NCI-H1105 treated with DMSO at 0.1 percent for 48 hours (cell line): ENCODE data around the gene TANC1.
"Not testable (repeated sequence)": the region's sequence is repeated elsewhere in the genome, so short reads cannot be mapped to it uniquely, and the experiment has no call there.

Experiments used
- DNase-seq: peaks from one replicate; lab custom pipeline; 2025; lab: John Stamatoyannopoulos, UW

TANC1 gene

DNA sequence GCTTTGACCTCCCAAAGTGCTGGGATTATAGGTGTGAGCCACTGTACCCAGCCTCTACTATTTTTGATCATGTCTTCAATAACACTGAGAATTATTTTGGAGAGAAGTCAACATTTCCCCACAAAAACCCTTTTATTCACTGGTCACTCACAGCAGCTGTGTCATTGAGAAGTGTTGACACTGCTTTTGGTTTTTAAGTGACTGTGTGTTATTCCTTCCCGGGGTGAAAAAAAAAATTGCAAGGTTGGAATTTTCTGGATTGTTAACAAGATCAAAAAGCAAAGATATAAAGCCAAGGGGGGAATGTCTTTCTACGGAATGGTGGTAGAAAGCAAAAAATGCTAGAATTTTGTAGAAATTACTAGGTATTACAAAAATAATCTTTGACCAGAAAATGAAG, 61.5 kb downstream of the TANC1 start:
- DNase-seq, result no peak

DNA sequence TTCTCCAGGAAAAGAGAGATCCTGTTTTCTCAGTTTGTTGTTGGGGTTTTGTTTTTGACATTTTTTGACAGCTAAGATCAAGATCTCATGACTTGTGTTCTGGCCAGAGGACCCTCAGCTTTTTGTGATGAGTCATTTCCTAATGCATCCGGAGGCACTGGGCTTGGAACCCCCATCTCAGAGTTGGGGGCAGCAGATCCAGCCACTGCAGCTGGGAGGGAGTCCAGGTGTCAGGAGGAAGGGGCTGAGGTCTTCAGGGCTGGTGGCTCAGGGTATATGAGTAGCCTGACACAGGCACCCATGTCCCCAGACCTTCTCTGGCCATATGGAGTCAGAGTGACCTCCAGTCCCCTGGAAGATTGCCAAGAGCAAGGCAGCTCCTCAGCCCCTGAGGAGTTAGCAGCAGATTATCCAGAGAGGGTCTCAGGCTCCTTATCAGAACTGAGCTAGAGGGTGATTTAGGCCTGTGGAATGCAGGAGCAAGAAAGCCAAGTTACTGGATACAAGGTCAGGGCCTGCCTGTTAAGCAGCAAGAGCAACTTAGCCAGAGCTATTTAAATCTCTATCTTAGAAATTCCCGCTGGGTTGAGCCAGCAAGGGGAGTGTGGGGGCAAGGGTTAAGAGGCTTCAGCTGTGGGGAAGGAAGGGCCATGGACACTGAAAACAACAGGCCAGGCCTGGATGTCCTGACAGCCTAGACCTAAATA, 62.4 kb downstream of the TANC1 start:
- DNase-seq, result no peak

DNA sequence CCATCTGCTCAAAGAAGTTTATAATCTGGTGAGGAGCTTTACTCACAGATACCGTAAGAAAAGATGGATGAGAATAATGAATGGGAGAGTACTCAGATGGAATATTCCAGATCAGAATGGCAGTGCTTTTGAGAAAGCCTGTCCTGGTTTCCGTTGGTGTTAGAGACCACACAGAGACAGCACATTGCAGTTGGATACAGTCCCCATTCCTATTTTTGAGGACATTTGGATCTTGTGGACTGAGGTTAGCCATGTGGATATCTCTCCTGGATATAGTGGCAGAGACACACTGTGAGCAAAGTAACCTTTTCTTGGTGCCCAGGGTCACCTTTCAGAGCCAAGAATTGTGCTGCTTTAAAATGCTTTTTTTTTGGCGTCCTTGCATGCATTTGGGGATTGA, 63.7 kb downstream of the TANC1 start:
- DNase-seq, result no peak

DNA sequence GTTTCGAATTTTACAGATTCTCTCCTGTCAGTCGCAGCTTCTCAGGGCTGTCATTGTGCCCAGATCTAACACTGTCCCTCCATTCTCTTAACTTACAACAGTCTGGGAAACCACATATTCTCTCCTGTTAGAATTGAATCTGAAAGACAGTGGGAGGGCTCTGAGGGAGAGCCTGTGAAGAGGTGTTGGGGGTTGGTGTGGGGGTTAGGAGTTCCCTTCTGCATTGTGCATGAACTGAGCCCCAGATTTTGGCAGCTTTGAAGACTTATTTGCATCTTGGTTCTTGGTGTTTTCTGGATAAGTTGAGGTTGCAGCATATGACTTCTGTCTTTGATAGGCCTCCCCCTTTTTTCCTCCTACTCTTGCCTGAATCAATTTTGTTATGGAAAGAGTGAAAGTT, 64.1 kb downstream of the TANC1 start:
- DNase-seq, result no peak

DNA sequence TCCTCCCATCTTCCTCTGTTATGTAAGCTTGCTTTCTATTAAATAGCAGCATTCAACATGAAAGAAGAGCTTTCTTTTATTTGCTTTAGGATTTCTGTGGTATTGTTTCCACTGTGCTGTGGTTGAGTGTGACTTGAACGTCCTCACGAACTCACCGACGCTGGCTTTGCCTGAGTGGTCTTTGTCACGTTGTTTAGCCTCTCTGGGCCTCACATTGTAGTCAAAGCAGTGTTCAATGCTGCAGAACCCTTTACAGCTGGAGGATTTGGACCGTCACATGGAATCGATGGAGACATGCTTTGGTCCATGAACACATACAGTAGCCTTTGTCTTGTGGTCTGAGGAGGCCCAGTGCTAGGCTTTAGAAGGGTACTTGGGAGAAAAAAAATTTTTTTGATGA, 66.3 kb downstream of the TANC1 start:
- DNase-seq, result no peak

DNA sequence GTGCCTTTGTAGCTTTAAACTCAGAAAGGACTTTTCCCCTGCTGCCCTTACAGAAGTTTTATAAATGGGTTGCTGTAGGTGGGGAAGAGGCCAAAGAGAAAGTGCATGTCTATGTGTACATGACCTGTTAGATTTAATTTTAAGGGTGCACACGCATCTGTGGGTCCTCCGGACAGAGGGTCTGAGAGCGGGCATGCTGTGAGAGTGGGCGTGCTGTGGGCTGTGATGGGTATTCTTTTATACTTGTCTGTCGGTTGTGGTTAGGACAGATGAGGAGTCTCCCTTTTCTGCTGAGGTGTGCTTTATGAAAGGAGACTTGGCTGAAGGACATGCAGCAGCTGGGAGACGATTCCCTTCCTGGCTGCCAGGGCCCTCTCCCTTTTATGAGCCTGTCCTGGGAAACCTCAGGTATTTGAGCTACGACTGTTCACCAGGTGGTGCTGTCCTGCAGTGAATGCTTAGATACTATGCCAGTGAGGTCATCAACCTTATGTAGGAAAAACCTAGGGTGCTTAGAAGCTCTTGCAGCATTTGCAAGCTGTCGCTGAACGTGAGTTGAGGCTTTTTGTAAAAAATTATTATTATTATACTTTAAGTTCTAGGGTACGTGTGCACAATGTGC, 67.5 kb downstream of the TANC1 start:
- DNase-seq, result no peak

DNA sequence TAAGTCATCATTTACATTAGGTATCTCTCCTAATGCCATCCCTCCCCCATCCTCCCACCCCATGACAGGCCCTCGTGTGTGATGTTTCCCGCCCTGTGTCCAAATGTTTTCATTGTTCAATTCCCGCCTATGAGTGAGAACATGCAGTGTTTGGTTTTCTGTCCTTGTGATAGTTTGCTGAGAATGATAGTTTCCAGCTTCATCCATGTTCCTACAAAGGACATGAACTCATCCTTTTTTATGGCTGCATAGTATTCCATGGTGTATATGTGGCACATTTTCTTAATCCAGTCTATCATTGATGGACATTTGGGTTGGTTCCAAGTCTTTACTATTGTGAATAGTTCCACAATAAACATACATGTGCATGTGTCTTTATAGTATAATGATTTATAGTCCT, 68.0 kb downstream of the TANC1 start:
- DNase-seq, result not testable (repeated sequence)

DNA sequence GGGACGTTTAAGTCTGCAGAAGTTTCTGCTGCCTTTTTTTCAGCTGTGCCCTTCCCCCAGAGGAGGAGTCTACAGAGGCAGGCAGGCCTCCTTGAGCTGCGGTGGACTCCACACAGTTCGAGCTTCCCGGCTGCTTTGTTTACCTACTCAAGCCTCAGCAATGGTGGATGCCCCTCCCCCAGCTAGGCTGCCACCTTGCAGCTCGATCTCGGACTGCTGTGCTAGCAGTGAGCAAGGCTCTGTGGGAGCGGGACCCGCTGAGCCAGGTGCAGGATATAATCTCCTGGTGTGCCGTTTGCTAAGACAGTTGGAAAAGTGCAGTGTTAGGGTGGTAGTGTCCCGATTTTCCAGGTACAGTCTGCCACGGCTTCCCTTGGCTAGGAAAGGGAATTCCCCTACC, 72.9 kb downstream of the TANC1 start:
- DNase-seq, result not testable (repeated sequence)

DNA sequence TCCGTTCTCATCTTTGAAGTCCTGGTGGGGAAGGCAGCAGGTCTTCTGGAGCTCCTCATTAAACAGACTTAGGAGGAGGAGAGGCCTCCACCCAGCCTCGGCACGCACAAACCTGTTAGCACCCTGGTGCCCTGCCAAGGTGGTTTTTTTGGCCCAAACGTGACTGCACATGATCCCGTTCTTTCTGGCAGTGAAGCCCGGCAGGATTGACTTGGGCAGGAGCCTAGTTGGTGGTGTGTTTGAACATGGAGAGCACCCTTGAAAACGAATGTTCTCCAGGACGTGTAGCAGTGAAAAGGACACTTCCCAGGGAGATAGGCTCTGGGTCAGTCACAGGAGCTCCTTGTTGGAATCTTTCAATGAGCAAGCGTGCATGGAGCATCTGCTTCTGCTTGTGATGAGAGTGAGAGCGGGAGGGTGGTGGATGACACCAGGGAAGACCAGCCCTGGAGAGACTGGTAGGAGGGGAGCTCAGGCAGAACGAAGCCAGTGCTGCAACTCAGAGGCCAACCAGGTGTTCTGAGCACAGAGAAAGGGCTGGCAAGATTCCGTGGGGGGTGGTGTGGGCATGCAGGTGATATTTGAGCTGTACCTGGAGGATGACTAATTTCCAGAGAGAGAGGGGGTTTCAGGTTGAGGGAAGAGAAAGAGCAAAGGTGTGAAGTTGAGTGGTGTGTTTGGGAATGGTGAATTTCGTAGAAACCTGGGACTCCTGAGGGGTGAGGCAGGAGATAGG, 73.8 kb downstream of the TANC1 start:
- DNase-seq, result no peak

DNA sequence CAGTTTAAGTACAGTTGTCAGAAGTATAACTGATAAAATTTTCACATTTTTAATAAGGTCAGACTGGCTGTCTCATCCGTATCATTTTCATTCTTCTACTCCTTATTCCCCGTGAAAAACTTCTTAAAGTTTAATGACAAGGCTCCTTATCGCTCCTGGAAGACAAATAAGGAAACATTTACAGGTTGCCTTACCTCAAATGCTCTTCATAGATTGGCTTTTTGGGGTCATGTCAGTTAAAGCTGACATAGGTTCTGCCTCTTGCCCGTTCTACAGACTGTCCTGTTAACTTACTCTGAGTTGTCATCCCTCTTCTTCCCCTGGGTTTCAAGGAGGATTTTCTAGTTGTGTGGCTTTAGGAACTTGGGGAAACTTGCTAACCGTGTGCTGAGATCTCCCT, 75.3 kb downstream of the TANC1 start:
- DNase-seq, result no peak

DNA sequence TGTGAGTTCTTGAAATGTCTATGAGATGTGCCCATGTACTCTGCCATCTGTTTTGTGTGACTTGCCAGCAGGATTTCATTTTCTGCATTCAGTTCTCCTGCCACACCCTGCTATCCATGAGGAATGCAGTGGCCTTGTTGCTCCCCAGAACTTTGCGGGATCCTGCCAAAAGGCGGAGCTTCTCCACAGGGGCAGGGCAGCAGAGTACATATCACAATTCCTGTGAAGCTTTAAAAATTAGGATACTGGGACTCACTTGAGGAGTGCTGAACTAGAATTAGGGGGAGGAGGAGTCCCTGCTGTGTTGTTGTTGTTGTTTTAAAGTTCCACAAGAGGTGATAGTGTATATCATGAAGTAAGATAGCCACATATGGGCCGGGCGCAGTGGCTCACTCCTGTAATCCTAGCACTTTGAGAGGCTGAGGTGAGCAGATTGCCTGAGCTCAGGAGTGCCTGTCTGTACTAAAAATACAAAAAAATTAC, 76.4 kb downstream of the TANC1 start:
- DNase-seq, result no peak

DNA sequence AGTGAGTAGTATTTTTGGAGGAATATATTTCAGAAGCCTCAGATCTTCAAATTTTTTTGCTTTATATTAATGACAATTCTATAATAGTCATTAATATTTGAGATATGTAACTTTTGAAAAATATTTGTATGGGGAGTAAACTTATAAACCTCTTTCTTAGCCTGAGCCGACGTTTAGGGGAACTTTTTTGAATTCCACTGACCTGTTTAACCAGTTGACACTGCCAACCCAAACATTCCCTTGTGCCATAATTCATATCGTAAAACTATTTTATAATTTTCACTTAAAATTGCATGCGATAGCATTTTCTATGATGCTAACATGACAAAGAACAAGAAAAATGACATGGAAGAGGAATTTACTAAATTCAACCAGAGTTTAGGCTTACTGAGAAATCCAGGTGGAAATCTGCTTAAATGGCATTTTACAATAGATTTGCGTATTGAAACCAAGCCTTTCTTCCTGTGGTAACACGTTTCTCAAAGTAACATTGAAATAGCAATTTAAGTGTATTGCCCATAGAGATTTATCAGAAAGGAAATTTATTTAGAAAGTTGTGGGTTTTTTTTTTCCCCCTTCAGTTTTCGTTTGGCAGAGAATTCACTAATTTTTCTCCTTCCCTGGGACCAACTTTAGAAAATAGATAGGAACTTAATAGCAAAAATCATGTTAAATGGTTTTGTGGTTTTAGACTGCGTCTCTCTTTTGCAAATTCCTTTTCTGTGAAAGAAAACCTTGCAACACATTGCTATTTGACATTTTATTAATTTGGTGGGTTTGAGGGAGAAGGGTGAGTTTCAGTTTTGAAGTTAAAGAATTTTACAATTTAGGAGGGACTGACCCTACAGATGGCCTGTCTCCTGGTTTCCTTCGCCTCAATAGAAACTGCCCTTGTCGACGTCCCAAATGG, 77.4 kb downstream of the TANC1 start:
- no peak for DNase-seq

DNA sequence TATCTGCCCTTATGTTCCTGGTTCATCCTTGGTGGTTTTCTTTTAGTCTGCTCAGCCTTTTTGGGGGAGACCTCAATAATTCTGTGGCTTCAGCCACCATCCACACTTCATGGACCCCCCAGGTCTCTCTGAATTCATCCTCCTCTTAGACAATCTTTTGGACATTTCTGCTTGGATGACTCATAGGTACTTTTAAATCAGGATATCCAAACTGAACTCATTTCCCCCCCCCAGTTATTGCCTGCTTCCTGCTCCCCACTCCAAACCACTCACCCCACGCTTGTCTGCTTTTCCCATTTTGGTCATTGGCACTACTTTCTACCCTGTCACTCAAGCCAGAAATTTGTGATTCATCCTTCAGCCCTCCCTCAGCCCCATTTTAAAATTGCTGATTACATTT, 78.5 kb downstream of the TANC1 start:
- no peak for DNase-seq

DNA sequence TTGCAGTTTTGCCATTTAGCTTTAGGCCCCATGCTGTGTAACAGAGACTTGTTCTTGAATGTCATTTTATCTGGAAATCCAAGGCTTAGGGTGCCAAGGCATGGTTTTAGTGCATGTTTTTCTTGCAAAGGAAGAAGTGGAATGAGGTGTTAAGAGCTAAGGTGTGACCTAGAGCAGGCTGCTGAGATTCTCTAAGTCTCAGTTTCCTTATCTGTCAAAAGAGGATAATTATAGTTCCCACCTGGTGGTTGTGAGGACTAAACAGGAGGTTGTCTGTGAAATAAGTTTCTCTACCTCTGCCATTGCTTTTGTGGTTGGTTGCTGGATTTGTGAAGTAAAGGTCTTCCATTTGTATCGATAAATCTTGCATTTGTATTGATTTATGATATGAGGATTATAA, 82.0 kb downstream of the TANC1 start:
- no peak for DNase-seq

DNA sequence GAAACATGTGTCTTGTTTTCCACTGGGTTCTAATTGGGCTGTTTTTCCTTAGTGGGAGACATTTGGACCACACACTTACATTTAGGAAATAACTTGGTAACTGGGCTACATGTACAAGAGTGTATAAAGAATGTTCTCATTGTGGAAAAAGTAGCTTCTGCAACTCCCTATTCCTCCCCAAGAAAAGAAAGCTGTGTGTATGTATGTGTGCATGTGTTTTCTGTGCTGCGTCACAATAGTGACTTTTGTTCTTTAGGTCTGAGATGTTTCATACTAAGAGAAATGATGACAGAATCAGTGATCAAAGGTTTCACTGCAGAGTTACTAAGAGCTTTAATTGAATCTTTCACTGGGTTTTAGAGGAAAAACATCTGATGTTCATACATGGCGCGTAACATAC, 82.7 kb downstream of the TANC1 start:
- DNase-seq, result no peak

DNA sequence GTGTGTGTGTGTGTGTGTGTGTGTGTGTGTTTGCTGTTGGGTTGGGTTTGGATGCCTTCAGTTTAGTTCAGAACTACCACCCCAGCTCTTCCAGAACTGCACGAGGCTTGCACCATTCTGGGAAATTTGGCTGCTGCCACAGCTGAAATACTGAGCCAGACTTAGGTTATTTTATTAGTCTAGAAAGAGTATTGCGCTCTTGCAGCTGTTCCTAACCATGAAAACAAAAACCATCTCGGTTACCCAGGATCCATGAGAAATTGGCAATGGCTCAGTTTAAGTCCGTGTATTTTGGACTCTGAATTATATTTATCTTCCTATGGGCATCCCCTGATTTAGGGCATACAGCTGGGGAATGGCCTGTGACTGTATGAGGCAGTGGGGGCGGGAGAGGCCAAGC, 83.2 kb downstream of the TANC1 start:
- DNase-seq, result no peak

DNA sequence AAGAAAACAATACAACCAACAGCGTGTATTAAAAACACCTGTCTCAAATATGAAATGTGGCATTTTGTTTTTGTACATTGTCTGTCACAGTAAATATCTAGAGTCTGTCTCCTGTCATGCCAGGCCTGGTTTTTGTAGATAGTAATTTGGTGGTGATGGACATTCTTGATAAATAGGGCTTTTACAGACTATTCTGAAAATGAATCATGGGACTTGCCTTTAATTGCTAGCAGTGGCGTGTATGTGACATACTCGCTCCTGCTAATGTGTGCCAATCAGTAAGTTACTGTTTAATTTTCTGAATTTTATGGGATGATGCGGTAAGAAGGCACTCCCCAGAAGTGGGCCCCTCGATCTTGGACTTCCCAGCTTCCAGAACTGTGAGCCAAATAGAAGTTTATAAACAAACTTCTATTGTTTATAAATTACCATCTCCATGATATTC, 83.7 kb downstream of the TANC1 start:
- DNase-seq, result no peak

DNA sequence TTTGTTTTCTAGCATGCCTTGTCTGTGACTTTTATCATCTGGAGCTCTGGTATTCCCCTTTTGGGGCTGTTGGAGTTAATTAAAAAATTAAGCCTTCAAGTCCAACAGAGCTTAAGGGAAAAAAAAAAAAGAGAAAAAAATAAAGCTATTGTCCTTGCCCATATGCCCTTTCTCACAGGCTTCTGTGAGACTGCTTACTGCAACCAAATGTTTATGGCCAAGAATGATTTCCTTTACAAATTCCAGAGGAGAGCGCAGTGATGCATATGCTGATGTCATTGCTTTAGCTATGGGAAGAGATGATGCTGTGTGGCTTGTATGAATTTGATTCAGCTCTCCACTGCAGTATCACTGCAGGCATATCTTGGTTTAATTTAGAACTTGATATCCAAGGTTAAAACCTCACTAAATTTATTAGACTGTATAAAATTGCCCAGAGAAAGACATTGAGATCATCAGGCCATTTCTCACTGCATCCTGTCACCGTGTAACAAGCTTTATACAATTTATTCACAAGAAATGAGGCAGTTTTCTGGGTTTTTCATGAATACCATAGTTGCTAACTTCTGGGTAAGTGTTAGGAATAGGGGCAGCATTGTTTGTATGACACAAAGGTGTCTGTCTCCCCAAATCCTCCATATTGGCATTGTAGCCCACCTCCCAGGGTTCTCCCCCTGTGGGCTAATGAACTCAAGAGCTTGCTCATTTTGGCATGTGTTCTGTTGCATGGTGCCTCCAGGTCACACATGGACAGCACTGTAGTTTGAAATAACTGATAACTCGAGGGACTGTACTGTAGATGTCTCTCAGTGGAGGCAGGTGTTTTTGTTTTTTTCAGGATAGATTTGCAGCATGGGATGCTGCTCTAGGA, 85.0 kb downstream of the TANC1 start:
- DNase-seq, result no peak

DNA sequence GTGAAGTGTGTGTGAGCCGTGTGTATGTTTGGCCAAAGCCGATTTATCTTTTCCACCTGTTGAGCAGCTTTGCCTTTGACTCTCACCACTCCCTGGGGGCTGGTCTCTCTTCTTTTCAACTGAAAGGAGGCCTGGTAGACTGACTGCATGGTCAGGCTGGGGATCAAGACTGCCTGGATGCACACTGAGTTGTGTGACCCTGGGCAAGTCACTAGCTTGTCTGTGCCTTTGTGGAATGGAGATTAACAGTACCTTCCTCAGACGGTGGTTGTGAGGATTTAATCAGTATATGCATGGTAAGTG, 85.5 kb downstream of the TANC1 start:
- DNase-seq, result no peak

DNA sequence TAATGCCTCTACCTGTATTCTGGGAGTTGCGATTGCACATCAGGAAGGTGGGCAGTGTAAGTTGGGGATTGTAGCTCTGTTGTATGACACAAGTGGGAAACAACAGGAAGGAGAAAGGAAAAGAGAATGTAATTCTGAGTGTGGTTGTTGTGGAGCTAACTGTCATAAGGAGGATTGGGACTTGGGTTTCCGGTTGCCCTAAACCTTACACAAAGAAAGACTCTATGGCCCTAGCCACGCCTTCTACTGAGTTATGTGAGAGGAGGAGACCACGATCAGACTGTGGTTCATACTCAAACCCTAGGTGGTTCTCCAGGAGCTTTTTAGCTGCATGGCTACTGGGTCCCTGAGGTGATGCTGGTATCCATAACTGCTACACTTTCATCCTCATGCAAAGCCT, 86.5 kb downstream of the TANC1 start:
- DNase-seq, result no peak

DNA sequence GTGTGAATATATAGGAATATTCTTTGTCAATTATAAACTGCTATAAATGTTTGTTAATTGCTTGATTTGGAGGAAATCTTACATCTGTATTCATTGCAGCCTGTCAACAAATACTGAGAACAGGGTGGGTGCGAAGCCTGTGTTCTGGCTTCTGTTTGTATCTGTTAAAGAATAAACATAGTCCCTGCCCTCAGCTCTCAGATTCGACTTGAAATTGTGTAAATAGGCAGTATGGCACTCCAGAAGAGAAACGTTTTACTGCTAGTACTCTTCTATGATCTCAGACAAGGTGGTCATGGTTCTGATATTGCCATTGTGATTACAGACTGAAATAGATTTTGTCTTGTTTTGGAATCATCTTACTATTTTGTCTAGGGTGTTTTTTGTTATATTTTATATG, 92.1 kb downstream of the TANC1 start:
- DNase-seq, result no peak
